Inflammatory macrophage treated with lipopolysaccharide for 1 hour (primary cell): ENCODE data around the gene WDR20.
A peak's percentile ranks its signal among the peaks of the same experiment; 100 is the strongest.
"Not testable (repeated sequence)": the region's sequence is repeated elsewhere in the genome, so short reads cannot be mapped to it uniquely, and the experiment has no call there.

ENCODE experiments used
- DNase-seq, 2 donors: peaks; one replicate each; pipeline ENCODE4 v3.0.0-alpha.2; 2020 to 2022

The WDR20 gene

GRCh38 chr14:102222009-102222575, 82.4 kb downstream of the WDR20 start:
- no peak for DNase-seq

GRCh38 chr14:102222751-102223150, 83.1 kb downstream of the WDR20 start:
- no peak for DNase-seq

- DNase-seq: no peak
These were observed 84.0 kb downstream of the WDR20 start for GRCh38 chr14:102223682-102224081.

DNA sequence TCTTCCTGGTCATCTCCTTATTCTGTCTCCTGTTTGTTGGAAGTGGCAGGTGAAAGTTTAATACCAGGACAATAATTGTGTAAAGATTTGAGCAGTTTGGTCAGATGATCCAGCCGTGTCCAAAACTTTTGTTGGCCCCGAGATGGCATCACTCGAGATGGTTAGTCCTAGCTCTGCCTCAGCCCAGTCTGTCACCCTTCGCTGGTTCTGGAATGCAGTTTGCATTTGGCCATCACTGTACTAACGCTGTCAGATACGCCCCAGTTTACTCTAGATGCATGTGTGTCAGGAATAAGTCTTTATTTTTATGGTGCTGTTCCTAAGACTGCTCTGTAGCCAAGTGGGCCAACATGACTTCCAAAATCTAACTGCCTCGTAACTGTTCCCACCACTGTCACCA, 85.7 kb downstream of the WDR20 start:
- no peak for DNase-seq

- DNase-seq: no peak
These were observed 86.2 kb downstream of the WDR20 start for GRCh38 chr14:102225936-102226335.

GRCh38 chr14:102226356-102227125, 86.8 kb downstream of the WDR20 start:
- no peak for DNase-seq

DNA sequence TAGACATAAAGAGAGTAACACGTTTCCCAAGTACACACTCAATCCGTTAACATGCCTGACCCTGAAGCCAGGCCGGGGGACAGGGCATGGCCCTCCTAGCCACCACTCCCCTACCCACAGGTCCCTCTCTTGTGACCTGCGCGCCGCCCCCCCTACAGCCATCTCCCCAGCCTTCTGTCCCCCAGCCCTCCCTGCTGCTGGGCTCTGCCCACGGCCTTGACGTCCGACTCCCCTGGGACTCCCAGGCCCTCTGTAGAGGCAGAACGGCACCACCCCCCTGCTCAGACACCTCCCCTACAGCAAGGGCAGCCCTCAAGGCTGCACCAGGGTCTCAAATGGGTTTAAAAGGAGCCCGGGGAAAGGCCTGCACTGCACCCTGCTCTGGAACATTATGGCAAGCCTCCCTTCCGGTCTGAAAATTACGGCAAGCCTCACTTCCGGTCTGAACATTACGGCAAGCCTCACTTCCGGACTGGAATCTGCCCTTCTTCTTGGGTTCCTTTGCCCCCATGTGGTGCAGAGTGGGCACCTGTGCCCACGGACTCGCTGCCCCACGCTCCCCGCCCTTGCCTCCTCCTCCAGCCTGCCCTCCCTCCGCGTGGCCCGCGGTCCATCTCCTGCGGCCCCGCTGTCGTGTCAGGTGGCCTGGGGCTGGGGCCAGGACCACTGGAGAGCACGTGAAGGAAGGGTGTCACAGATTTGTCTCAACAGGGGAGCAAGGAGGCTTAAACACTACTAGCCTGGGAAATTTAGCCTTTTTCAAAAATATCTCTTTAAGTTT, 87.7 kb downstream of the WDR20 start:
- no peak for DNase-seq

GRCh38 chr14:102229071-102229738, 89.5 kb downstream of the WDR20 start:
- no peak for DNase-seq

GRCh38 chr14:102229739-102230092, 90.0 kb downstream of the WDR20 start:
- no peak for DNase-seq

GRCh38 chr14:102230481-102231210, 90.9 kb downstream of the WDR20 start:
- no peak for DNase-seq

DNA sequence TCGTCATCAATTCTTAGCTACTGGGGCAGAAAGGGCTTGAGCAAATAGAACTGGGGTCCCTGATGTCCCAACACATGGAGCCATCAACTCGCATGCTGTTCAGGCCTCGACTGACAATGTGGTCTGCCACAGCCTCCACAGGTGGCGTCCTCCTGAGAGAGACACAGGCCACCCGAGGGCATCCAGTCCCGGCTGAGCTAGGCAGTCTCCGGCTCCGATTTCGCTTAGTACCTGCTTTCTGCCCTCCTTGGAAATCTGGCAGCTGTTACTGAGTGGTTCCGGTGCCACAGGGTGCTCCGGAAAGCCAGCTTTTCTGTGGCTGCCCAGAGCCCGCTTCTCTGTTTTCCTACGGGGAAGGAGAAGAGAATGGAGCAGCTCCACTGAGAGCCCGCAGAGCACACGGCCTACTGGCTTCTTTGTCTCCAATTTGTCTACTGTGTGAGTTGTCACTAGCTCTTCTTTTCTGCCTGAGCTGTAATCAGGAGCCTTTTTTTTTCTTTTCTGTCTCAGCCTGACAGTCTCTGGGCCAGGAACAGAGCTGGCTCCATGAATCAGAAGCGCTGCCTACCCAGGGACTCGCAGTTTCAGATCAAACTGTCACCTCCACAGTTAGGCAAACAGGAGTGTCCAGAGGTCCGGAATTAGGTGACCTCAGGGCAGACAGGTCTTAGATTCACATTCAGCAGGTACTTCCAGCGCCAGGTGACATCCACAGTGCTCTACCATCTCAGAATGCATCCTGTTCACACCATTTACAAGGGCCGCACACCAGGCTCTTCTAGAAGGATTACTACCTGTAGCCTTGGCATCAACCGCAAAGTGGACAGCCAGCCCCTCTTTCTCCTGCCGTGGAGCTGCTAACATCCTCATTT, 92.0 kb downstream of the WDR20 start:
- no peak for DNase-seq

GRCh38 chr14:102232348-102232625, 92.6 kb downstream of the WDR20 start:
- DNase-seq: no peak

DNA sequence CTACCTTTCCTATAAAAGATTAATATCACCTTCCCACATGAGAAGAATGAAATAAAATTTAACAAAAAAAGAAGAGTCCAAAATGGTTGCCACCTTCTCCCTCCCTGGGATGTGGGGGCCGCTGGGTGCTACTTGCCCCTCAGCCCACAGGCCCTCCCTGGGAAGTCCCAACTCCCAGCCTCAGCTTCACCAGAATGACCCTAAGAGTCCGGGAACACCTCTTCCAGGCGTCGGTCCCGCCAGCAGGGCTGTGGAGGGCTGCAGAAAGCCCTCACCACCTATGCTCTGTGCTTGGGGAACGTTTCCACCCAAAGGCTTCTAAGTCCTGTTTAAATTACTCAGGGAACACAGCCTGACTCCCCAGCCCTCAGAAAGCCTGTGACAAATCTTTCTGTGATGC, 93.4 kb downstream of the WDR20 start:
- no peak for DNase-seq

DNA sequence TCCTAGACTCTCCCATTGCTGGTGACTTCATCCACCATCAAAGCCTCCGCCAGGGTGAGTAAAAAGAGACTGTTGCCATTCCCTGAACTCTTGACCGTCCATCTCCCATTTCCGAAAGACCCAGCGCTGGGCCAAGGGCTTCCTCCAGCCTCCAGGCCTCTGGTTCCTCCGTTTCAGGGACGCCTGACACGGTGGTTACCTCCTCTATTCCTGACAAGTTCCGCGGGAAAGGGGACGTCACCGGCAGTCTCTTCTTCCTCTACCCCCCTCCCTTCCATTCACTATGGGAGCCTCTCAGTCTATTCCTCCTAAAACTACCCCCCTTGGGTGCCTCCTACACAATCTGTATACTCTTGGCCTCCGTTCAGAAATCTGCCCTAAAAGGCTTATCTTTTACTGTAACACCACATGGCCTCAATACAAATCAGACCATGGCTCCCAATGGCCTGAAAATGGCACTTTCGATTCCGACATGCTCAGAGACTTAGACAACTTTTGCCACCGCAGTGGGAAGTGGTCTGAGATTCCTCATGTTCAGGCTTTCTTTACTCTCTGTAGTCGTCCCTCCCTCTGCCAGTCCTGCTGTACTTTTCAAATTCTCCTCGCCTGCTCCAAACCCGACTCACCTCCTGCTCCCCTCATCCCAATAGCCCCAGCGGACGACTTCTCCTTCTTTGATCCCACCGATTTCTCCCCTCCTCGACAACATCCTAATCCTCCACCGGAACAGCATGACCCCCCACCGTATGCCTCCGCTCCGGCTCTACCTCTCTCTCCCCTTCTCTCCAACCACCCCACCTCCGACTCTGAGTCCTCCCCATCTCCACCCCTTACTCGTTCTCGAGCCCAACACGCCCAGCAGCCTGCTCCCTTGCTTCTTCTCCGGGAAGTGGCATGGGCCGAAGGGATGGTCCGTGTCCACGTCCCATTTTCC, 94.9 kb downstream of the WDR20 start:
- no peak for DNase-seq

- DNase-seq: peak; percentile 45 to 72
These were observed 95.7 kb downstream of the WDR20 start for GRCh38 chr14:102235275-102235897.

GRCh38 chr14:102236026-102236425, 96.3 kb downstream of the WDR20 start:
- no peak for DNase-seq

DNA sequence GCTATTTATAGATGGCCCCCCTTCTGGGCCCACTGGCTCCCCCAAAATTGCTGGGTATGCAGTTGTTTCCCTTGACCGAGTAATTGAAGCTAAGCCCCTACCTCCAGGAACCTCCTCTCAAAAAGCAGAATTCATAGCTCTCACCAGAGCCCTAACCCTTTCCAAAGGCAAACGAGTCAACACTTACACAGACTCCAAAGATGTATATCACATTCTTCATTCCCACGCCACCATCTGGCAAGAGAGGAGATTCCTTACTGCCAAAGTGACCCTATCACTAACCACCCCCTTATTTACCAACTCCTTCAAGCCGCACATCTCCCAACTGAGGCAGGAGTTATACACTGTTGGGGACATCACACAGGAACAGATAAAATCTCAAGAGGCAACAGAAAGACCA, 98.4 kb downstream of the WDR20 start:
- no peak for DNase-seq

GRCh38 chr14:102238766-102239165, 99.1 kb downstream of the WDR20 start:
- DNase-seq: no peak

DNA sequence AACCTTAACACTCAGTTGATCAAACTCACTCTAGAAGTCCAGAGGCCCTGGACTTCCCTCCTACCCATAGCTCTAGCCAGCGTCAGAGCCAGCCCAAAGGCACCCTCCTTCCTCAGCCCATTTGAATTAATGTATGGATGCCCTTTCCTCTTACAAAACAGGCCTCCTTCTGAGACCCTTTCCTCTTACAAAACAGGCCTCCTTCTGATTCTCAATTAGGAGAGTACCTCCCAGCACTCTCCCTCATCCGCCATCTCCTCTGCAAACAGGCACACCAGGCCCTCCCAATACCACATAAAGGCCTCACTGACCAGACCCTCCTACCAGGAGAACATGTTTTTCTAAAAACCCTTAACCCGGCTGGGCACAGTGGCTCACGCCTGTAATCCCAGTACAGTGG, 99.5 kb downstream of the WDR20 start:
- no peak for DNase-seq

- DNase-seq: not testable (repeated sequence)
These were observed 100.8 kb downstream of the WDR20 start for GRCh38 chr14:102240481-102240880.
